Endothelial cell of umbilical vein (primary cell): ENCODE measurements around the gene MIA2.
"Not testable (repeated sequence)": the region's sequence is repeated elsewhere in the genome, so short reads cannot be mapped to it uniquely, and the experiment has no call there.

Experiments used
- CTCF ChIP-seq, 2 donors: IDR thresholded peaks; 1 replicate in 1 of 2; 2 replicates in 1 of 2; pipeline ENCODE4 v1.5.1; 2011; ENCODE audit warnings: low read length in 2 of 2, mild to moderate bottlenecking in 2 of 2, moderate library complexity in 2 of 2, control low read depth in 1 of 2, inconsistent platforms in 1 of 2, low read depth in 1 of 2; ENCODE audit not compliant: insufficient read depth in 1 of 2; ENCODE audit errors: extremely low read depth in 1 of 2
- EZH2 ChIP-seq: IDR thresholded peaks from 2 replicates; pipeline ENCODE4 v1.6.1; 2012; ENCODE audit warnings: borderline replicate concordance, low read depth, mild to moderate bottlenecking, moderate library complexity, low read length, inconsistent platforms; ENCODE audit not compliant: severe bottlenecking
- FOS ChIP-seq: IDR thresholded peaks from 2 replicates; pipeline ENCODE4 v1.6.1; 2011; ENCODE audit warnings: mild to moderate bottlenecking, low read length, moderate library complexity, borderline replicate concordance; ENCODE audit not compliant: insufficient read depth
- GATA2 ChIP-seq: IDR thresholded peaks from 2 replicates; pipeline ENCODE4 v1.7.0; 2011; ENCODE audit warnings: low read depth, mild to moderate bottlenecking, moderate library complexity, mixed read lengths, low read length; ENCODE audit not compliant: insufficient read length, insufficient read depth
- JUN ChIP-seq: IDR thresholded peaks from 2 replicates; pipeline ENCODE4 v1.6.1; 2011; ENCODE audit warnings: borderline replicate concordance, low read depth; ENCODE audit not compliant: insufficient read length, insufficient read depth
- MAX ChIP-seq: IDR thresholded peaks from 2 replicates; pipeline ENCODE4 v1.6.1; 2011; ENCODE audit not compliant: insufficient read depth, insufficient read length
- MYC ChIP-seq: IDR thresholded peaks from one replicate; pipeline ENCODE4 v1.6.1; 2011; ENCODE audit warnings: mild to moderate bottlenecking, low read depth, low read length
- POLR2A ChIP-seq: IDR thresholded peaks from 2 replicates; pipeline ENCODE4 v1.6.1; 2012; ENCODE audit warnings: low read depth, mild to moderate bottlenecking, control low read depth, low read length
- POLR2AphosphoS5 ChIP-seq: IDR thresholded peaks from 2 replicates; pipeline ENCODE4 v1.6.1; 2012; ENCODE audit warnings: low read depth, mild to moderate bottlenecking, control low read depth, low read length, moderate library complexity; ENCODE audit not compliant: insufficient read depth

GRCh38 chr14:39262214-39262613 is 28.5 kb downstream of the MIA2 start:
- TF ChIP-seq POLR2AphosphoS5; CTCF (IDR thresholded peaks at IDR 0.05; ENCODE audit: extremely low read depth in 1 of 2, insufficient read depth in 1 of 2, low read depth in 1 of 2, low read length in 2 of 2); POLR2A; EZH2; MYC; MAX; JUN; FOS; GATA2: not testable (repeated sequence)
